GM12864 (cell line): ENCODE data around the gene CYREN.
A peak's percentile ranks its signal among the peaks of the same experiment; 100 is the strongest.

Experiments used
- DNase-seq: peaks from one replicate; pipeline ENCODE4 v3.0.0-alpha.2; 2011; ENCODE audit warnings: low read depth
- H3K4me3 ChIP-seq: 2 replicates; pipeline ENCODE4 v1.5.1; 2011; ENCODE audit warnings: mild to moderate bottlenecking, low read depth, low read length, control low read depth
- CTCF ChIP-seq: IDR thresholded peaks from 2 replicates; pipeline ENCODE4 v1.5.1; 2011; ENCODE audit warnings: low read depth, mild to moderate bottlenecking, moderate library complexity, low read length, control low read depth, inconsistent platforms; ENCODE audit errors: missing control alignments

The CYREN gene

GRCh38 chr7:135189961-135190360, 19.5 kb upstream of the CYREN start:
- TF ChIP-seq CTCF: no peak
- no peak overlapping the region for H3K4me3 ChIP-seq
- no peak for DNase-seq

GRCh38 chr7:135189221-135189662, 18.7 kb upstream of the CYREN start:
- H3K4me3 ChIP-seq: no peak overlapping the region
- no peak for DNase-seq
- TF ChIP-seq CTCF: no peak

GRCh38 chr7:135188298-135188984, 17.9 kb upstream of the CYREN start:
- TF ChIP-seq CTCF: no peak
- no peak for DNase-seq
- peak overlapping the region; percentile 53 for H3K4me3 ChIP-seq

GRCh38 chr7:135186841-135187253, 16.3 kb upstream of the CYREN start:
- TF ChIP-seq CTCF: no peak
- no peak for DNase-seq
- H3K4me3 ChIP-seq: peak overlapping the region; percentile 53

- peak overlapping the region; percentile 15 for H3K4me3 ChIP-seq
- no peak for TF ChIP-seq CTCF
- no peak for DNase-seq
Measured at GRCh38 chr7:135186261-135186540, 15.7 kb upstream of the CYREN start.

GRCh38 chr7:135185471-135186260, 15.2 kb upstream of the CYREN start:
- no peak for TF ChIP-seq CTCF
- H3K4me3 ChIP-seq: peak overlapping the region; percentile 15
- no peak for DNase-seq

GRCh38 chr7:135184254-135184841, 13.8 kb upstream of the CYREN start:
- DNase-seq: no peak
- no peak for TF ChIP-seq CTCF
- H3K4me3 ChIP-seq: no peak overlapping the region
